Embryonic facial prominence (tissue), 1 donor: ENCODE data around the gene TFAP2C.
"Not testable (repeated sequence)": the region's sequence is repeated elsewhere in the genome, so short reads cannot be mapped to it uniquely, and the experiment has no call there.

ENCODE experiments used
- DNase-seq: peaks from one replicate; pipeline ENCODE4 v3.0.0-alpha.2; 2016; ENCODE audit errors: extremely low spot score

TFAP2C gene

GRCh38 chr20:56653211-56653610, 24.1 kb downstream of the TFAP2C start:
- no peak for DNase-seq

- DNase-seq: no peak
Measured at GRCh38 chr20:56656632-56657031, 27.5 kb downstream of the TFAP2C start.

- DNase-seq: no peak
Measured at GRCh38 chr20:56657879-56658278, 28.8 kb downstream of the TFAP2C start.

GRCh38 chr20:56658341-56658947, 29.3 kb downstream of the TFAP2C start:
- DNase-seq: not testable (repeated sequence)

DNA sequence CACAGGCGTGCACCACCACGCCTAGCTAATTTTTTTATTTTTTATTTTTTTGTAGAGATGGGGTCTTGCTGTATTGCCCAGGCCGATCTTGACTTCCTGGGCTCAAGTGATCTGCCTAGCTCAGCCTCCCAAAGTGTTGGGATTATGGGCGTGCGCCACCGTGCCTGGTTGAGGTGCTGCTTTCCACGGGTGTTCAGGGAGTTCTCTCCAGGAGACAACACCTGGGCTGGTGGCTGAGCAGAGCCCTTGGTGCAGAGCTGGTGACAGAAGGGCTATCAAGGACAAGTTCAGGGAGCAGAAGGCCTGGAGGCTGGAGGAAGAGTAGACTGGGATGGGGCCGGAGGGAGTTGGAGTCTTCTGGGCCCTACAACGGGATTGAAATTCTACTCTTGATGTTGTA, 34.6 kb downstream of the TFAP2C start:
- DNase-seq: no peak

- no peak for DNase-seq
Measured at GRCh38 chr20:56664796-56665195, 35.7 kb downstream of the TFAP2C start.

DNA sequence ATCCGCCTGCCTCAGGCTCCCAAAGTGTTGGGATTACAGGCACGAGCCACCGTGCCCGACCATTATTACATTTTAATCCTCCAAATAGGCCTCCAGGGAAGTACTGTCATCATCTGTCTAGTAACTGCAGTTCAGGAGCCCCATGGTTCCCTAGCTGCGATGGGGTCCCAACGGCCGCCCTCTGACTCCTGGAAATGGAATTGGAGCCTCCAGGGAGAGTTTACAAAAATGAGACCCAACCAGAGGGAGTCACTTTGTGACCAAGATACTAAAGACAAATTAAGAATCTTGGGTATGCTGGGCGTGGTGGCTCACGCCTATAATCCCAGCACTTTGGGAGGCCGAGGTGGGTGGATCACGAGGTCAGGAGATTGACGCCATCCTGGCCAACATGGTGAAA, 36.7 kb downstream of the TFAP2C start:
- no peak for DNase-seq

DNA sequence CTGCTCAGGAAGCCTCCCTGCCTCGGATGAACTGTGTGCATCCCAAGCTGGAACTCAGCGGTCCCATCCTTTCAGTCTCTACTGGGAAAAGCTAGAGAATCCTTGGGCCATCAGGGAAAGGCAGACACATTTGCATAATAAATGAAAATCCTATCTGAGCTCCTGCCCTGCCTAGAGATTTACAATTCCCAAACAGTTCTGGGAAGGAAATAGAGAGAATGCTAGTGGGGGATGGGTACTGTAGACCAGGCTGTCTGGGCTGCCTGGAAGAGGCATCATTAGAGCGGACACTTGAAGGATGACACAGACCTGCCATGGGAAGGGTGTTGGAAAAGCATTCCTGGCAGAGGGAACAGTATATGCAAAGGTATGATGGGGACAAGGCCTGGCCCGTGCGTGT, 44.3 kb downstream of the TFAP2C start:
- no peak for DNase-seq

GRCh38 chr20:56676001-56676400, 46.9 kb downstream of the TFAP2C start:
- DNase-seq: no peak

- DNase-seq: no peak
Measured at GRCh38 chr20:56676679-56677078, 47.6 kb downstream of the TFAP2C start.

- no peak for DNase-seq
Measured at GRCh38 chr20:56683077-56683865, 54.2 kb downstream of the TFAP2C start.

- no peak for DNase-seq
Measured at GRCh38 chr20:56685879-56686278, 56.8 kb downstream of the TFAP2C start.

DNA sequence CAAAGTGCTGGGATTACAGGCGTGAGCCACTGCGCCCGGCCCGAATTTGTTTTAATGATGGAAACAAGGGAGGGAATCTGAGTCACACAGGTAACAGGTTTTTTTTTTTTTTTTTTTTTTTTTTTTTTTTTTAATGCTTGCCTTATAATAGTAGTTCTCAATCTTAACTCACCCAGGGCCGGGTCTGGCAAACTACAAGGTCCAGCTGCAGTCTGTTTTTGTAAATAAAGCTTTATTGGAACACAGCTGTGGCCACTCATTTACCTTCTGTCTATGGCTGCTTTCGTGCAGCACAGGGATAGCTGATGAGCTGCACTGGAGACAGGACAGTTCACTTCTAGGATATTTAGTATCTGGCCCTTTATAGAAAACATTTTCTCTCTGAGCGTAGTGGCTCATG, 58.0 kb downstream of the TFAP2C start:
- DNase-seq: no peak

DNA sequence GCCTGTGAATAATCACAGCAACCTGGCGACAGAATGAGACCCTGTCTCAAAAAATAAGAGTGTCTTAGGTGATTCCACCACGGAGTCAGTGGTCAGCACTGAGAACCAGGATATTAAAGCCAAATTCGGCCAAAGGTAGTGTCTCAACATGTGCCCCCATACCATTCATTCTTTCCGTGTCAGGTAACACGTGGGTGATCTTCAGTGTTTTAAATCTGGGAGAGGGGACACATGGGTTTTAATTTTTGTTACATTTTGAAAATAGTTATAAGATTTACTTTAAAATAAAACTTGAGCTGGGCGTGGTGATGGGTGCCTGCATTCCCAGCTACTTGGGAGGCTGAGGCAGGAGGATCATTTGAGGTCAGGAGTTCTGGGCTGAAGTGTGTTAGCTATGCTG, 59.0 kb downstream of the TFAP2C start:
- DNase-seq: no peak
